GM19238 (cell line): ENCODE data around the gene PUSL1.

ENCODE experiments used
- DNase-seq: peaks from one replicate; pipeline ENCODE4 v3.0.0; 2011; ENCODE audit warnings: low spot score; ENCODE audit not compliant: insufficient read length

The PUSL1 gene

GRCh38 chr1:1336931-1337792 is 28.8 kb downstream of the PUSL1 start:
- DNase-seq, result no peak

GRCh38 chr1:1337793-1338147 is 29.4 kb downstream of the PUSL1 start:
- peak; percentile 62 for DNase-seq

- DNase-seq, result no peak
These were observed 29.9 kb downstream of the PUSL1 start for GRCh38 chr1:1338278-1338677.

DNA sequence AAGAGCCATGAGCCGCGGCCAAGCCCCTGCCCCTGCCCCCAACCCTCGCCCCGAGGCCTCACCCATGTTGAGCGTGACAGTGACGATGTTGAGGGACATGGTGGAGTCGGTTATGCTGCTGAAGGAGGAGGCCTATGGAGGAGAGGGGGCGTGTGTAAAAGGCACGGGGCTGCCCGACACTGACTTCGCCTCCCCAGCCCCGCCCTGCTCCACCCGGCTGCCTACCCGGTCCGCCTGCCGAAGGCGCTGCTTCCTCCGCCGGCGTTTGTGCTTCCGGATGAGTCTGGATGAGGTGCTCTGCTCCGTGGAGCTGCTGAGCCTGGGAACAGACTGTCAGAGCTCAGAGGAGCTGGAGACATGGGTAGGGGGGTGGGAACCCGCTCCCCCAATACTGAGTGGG is 31.8 kb downstream of the PUSL1 start:
- DNase-seq, result no peak

- no peak for DNase-seq
These were observed 32.6 kb downstream of the PUSL1 start for GRCh38 chr1:1340791-1341548.

- DNase-seq, result no peak
These were observed 33.2 kb downstream of the PUSL1 start for GRCh38 chr1:1341549-1342021.

GRCh38 chr1:1342061-1342562 is 33.7 kb downstream of the PUSL1 start:
- no peak for DNase-seq

DNA sequence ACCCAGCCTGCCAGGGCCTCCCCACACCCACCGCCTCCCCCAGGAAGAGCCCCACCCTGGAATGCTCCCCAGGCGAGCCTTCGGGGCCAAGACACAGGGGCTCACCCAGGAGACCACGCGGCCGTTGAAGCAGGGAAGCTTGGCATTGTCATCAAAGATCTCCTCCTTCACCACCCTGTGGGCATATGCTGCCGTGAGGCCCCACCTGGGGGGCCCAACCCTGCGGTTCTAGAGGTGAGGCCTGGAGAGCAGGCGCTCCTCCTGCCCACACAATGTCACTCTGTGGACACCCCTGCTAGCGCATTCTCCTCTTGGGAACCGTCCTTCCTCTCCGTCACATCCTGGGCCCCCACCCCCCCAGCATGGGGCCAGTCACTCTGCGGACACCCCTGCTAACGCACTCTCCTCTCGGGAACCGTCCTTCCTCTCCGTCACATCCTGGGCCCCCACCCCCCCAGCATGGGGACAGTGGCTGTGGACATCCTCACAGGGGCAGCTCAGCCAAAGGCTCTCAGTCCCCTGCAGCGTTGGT is 34.3 kb downstream of the PUSL1 start:
- no peak for DNase-seq

DNA sequence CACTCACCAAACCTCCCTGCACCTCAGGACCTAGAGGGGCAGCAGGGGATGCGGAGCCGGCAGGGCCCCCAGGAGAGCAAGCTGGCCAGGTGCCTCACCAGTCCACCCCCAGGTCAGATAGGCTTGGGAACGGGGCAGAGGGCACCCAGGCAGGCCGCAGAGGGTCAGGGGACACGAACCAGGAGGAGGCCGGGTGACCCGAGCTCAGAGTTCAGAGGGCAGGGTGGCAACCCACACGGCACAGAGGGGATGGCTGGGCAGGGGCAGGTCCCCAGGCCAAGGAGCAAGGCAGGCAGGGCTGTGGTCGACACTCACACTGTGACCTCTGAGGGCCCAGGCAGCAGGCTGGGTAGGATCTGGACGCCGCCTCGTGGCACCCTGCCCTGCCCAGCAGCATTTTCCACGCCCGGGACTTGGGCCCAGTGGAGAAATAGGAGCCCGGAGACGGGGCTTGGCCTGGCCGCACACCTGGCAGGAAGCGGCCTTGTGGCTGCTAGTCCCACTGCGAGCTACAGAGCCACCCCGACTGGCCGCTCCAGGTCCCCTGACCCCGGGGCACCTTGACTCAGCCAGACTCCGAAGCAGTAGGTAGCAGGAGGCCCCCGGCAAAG is 35.5 kb downstream of the PUSL1 start:
- DNase-seq, result no peak

GRCh38 chr1:1344655-1345361 is 36.4 kb downstream of the PUSL1 start:
- DNase-seq, result no peak

- no peak for DNase-seq
These were observed 37.0 kb downstream of the PUSL1 start for GRCh38 chr1:1345384-1345783.

GRCh38 chr1:1345860-1346500 is 37.6 kb downstream of the PUSL1 start:
- no peak for DNase-seq

GRCh38 chr1:1346501-1346890 is 38.1 kb downstream of the PUSL1 start:
- DNase-seq, result no peak

GRCh38 chr1:1347026-1347595 is 38.7 kb downstream of the PUSL1 start:
- no peak for DNase-seq

DNA sequence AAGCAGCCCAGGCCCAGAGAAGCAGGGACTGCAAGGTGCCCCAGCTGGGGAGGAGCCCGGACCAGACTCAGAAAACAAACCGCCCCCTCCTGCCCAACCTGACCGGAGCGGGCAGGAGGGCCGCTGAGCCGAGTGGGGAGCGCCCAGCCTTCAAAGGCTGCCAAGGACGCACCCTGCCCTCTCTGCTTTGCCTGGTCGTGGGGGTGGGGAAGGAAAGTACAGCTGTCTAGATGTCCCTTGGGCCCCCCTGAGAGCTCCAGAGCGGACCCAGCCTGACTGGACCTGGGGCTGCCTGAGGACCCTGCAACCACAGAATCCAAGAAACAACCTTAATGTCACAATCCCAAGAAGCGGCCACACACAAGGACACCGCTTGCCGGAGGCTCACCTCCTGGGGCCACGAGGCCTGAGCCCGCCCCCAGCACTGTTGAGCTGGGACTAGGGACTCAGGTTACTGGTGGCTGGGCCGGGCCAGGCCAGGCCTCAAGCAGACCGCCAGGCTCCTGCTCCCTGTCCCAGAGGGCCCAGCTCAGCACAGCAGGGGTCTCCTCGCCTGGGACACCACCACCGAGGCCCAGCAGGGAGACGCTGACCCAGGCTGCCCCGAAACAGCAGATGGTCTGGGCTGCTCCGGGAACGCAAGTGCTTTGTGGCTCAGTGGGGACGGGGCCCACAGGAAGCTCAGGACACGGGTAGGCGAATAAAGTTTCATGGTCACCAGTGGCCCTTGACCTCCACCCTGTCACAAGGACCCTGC is 39.4 kb downstream of the PUSL1 start:
- DNase-seq, result no peak

GRCh38 chr1:1348420-1349255 is 40.2 kb downstream of the PUSL1 start:
- DNase-seq, result no peak

DNA sequence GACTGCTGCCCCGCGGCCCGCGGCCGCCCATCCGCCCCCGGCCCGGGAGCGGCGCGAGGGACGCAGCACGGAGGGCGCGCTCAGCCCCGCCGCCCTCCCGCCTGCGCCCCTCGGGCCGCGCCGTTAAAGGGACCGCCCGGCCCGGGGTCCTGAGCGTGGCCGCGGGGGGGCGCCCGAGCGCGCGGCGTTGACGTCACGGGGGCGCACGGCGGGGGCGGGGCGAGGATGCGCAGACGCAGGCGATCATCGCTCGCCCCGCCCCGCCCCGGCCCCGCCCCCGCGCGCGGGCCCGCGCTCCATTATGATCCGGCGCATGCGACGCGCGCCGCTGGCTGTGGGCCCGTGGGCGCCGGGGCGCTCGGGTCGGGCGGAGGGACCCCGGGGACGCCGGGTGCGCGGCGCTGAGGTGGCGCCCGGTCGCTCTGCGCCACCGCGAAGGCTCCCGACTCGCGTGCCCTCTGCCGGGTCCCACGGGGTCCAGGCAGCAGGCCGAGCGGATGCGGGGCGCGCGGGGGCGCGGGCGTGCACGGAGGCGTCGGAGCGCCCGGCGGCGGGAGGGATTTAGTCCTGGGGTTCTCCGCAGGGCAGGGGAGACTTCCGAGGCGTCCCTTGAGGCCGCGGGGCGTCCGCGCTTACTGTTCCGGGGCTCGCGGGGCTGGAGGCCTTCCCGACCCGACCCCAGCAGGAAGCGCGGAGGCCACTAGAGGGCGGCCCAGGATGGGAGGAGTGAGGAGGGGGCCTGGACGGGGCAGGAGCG is 41.0 kb downstream of the PUSL1 start, which contains the start of gene DVL1:
DVL1 (minus strand) TSS at position 163 of the 757 bp plus-strand sequence. CDS start 353 bp downstream, outside the sequence.
- peak; percentile 96 for DNase-seq
